Stomach (tissue), 9 donors: ENCODE data around the gene ACADL. TPM values are rescaled to one million over a fixed set of nuclear protein-coding genes. Genes with fewer than 3 reads are reported as not detected.

ENCODE experiments used
- DNase-seq, 2 donors: peaks; one replicate each; pipeline versions ENCODE4 v3.0.0 to v3.0.0-alpha.2; 2013 to 2019
- H3K27ac ChIP-seq, 5 donors: fragments of 200-600 bp in 4 of 5; sonication (generic) in 4 of 5; one replicate each; pipeline ENCODE4 v1.5.1; 2013 to 2019; ENCODE audit warnings: mild to moderate bottlenecking in 1 of 5, moderate library complexity in 1 of 5
- H3K27me3 ChIP-seq, 3 donors: fragments of 200-600 bp; sonication (generic); one replicate each; pipeline ENCODE4 v1.5.1; 2017 to 2019; ENCODE audit warnings: mixed run types in 1 of 3
- H3K36me3 ChIP-seq, 4 donors: fragments of 200-600 bp; sonication (generic); 1 replicate in 3 of 4; 2 replicates in 1 of 4; pipeline ENCODE4 v1.5.1; 2016 to 2019
- H3K4me1 ChIP-seq, 4 donors: fragments of 200-600 bp; sonication (generic); one replicate each; pipeline ENCODE4 v1.5.1; 2016 to 2019
- H3K4me3 ChIP-seq, 4 donors: fragments of 200-600 bp; sonication (generic) in 3 of 4; one replicate each; pipeline ENCODE4 v1.5.1; 2016 to 2019; ENCODE audit warnings: mild to moderate bottlenecking in 1 of 4
- H3K9me3 ChIP-seq, 4 donors: fragments of 200-600 bp; sonication (generic); one replicate each; pipeline ENCODE4 v1.5.1; 2016 to 2019
- CTCF ChIP-seq, 7 experiments: fragments of 450-650 bp in 4 of 7; fragments of 200-600 bp in 3 of 7; sonication (generic) in 3 of 7; IDR thresholded peaks; one replicate each; pipeline ENCODE4 v1.5.1; 2016 to 2019; ENCODE audit warnings: antibody characterized with exemption in 7 of 7, control low read depth in 2 of 7, mild to moderate bottlenecking in 1 of 7
- EP300 ChIP-seq: sonication (generic); formaldehyde crosslinking; IDR thresholded peaks from one replicate; pipeline ENCODE4 v1.6.1; 2017; ENCODE audit warnings: antibody characterized with exemption
- POLR2A ChIP-seq, 4 donors: fragments of 450-650 bp; IDR thresholded peaks; one replicate each; pipeline ENCODE4 v1.6.1; 2016; ENCODE audit warnings: antibody characterized with exemption in 4 of 4, control low read depth in 2 of 4, mild to moderate bottlenecking in 1 of 4, moderate library complexity in 1 of 4
- POLR2AphosphoS5 ChIP-seq, 3 donors: sonication (generic); formaldehyde crosslinking; IDR thresholded peaks; one replicate each; pipeline ENCODE4 v1.6.1; 2016; ENCODE audit warnings: antibody characterized with exemption in 3 of 3
- WGBS, 5 donors: extraction: QIAGEN DNeasy Blood & Tissue Kit in 3 of 5; methylation state at CpG; one replicate each; pipeline versions ENCODE4 v1.1.5 to v1.1.7; 2013 to 2018; 5-methylcytosine and 5-hydroxymethylcytosine counted together
- intact Hi-C: fragments of 100-400 bp; cut with DNase I; formaldehyde crosslinking; loops from one replicate; pipeline ENCODE4 v1.15.1; 2023; ENCODE audit warnings: low total_unique reads
- polyA plus RNA-seq, 3 donors: library from polyadenylated mRNA; stranded (reverse); fragments of 200-250 nt; gene quantifications; one replicate each; pipeline ENCODE4 v1.2.3, GENCODE V29; 2013
- total RNA-seq, 5 donors: library from RNA; depleted of rRNA; stranded (reverse); fragments of >200 nt; gene quantifications; one replicate each; pipeline versions ENCODE4 v1.1.0 to v1.2.3, GENCODE V29; 2014 to 2016
- donor health status: healthy with polysubstance abuse.
- donor health status: Bipolar disorder and iron deficiency.
- donor health status: healthy.

Gene ACADL
- total and polyA plus RNA-seq, 8 donors: 3.3 to 17.5 (median 4.9) TPM; not detected in 2

- intact Hi-C loops: no loop called here
- TF ChIP-seq POLR2AphosphoS5 (IDR thresholded peaks at IDR 0.05) (no peak), POLR2A (IDR thresholded peaks at IDR 0.05) (no peak), EP300 (no peak), CTCF (IDR thresholded peaks at IDR 0.05) (no peak)
- WGBS, 5 donors: 24 to 43% (median 37%) methylated on average over 1 of the region's 1 CpG
- H3K4me3 ChIP-seq: no peak overlapping the region
- H3K4me1 ChIP-seq: no peaks in the 10 kb centered on the region
- H3K9me3 ChIP-seq: no peaks in the 10 kb centered on the region
- H3K27ac ChIP-seq: no peak overlapping the region
- no peaks in the 10 kb centered on the region for H3K27me3 ChIP-seq
- DNase-seq: no peak
- H3K36me3 ChIP-seq: no peaks in the 10 kb centered on the region
Measured at GRCh38 chr2:210267698-210268097, 42.5 kb upstream of the ACADL start.

GRCh38 chr2:210264282-210264681 lies 39.0 kb upstream of the ACADL start:
- Histone ChIP-seq H3K4me1 (no peaks in the 10 kb centered on the region), H3K36me3 (no peaks in the 10 kb centered on the region), H3K4me3 (no peak overlapping the region), H3K27ac (no peak overlapping the region), H3K9me3 (no peaks in the 10 kb centered on the region), H3K27me3 (no peaks in the 10 kb centered on the region)
- no peak for DNase-seq
- intact Hi-C loops: no loop called here
- TF ChIP-seq POLR2A (IDR thresholded peaks at IDR 0.05) (no peak), EP300 (no peak), CTCF (IDR thresholded peaks at IDR 0.05) (no peak), POLR2AphosphoS5 (IDR thresholded peaks at IDR 0.05) (no peak)
- WGBS, 5 donors: 67 to 90% (median 71%) methylated on average over 1 of the region's 1 CpG

GRCh38 chr2:210263841-210264240 lies 38.6 kb upstream of the ACADL start:
- Histone ChIP-seq H3K9me3 (no peaks in the 10 kb centered on the region), H3K27ac (no peak overlapping the region), H3K36me3 (no peaks in the 10 kb centered on the region), H3K4me1 (no peaks in the 10 kb centered on the region), H3K27me3 (no peaks in the 10 kb centered on the region), H3K4me3 (no peak overlapping the region)
- DNase-seq: no peak
- WGBS, 5 donors: 73 to 94% (median 86%) methylated on average over 2 of the region's 2 CpGs
- intact Hi-C loops: no loop called here
- TF ChIP-seq CTCF (IDR thresholded peaks at IDR 0.05) (no peak), EP300 (no peak), POLR2A (IDR thresholded peaks at IDR 0.05) (no peak), POLR2AphosphoS5 (IDR thresholded peaks at IDR 0.05) (no peak)

- no peak for TF ChIP-seq POLR2AphosphoS5 (IDR thresholded peaks at IDR 0.05)
- no peak for TF ChIP-seq EP300
- no peak for TF ChIP-seq POLR2A (IDR thresholded peaks at IDR 0.05)
- no peak for TF ChIP-seq CTCF (IDR thresholded peaks at IDR 0.05)
- Histone ChIP-seq H3K27me3 (no peaks in the 10 kb centered on the region), H3K9me3 (no peaks in the 10 kb centered on the region), H3K4me1 (no peaks in the 10 kb centered on the region), H3K36me3 (no peaks in the 10 kb centered on the region), H3K4me3 (no peak overlapping the region), H3K27ac (no peak overlapping the region)
- no peak for DNase-seq
- intact Hi-C loops: no loop called here
- 61 to 89% (median 80%) methylated on average over 2 of the region's 2 CpGs for WGBS, 5 donors
Measured at GRCh38 chr2:210262036-210262435, 36.8 kb upstream of the ACADL start.
